AG20443 (cell line): ENCODE results near the gene GNAZ.

Source experiments
- DNase-seq: peaks from one replicate; pipeline ENCODE4 v3.0.0; 2012; ENCODE audit warnings: low spot score, mixed read lengths

GNAZ gene

DNA sequence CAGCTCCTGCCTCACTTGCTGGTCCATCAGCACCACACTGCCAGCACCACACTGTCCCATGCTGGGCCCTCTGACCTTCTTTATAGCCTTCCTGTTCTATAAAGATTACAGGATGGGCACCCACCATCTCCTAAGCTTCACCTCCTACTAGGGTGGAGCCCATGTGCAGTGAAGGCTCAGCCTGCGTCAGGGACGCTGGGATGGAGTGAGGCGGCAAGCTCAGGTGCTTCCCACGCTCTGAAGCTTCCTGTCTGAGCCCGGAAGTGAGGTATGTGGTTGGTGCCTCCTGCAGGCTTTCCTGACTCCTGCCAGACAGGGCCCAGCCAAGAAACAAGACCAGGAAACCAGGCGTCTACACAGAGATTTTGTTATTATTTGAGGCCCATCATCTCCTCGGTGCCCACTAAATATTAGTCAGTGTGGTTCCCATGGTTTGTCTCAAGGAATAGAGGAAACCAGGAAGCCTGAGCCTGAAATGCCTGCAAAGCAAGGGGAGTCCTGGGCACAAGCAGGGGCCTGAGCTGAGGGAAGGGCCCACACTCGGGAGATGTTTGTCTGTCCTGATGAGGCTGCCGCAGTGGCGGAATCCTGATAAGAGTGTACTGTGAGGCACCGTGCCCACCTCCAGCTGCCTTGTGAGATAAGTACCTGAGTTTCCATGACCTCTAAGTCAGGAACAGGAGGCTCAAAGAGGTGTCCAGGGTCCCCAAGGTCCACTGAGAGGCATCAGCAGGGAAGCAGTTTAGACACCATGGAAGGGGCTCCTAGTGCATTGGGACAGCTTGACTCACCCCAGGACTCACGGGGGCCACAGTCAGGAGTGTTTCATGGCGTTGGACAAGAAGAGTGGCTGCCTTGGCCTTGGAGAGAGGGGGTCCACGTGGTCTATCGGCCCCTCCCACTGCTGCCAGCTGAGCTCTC is 49.4 kb downstream of the GNAZ start:
- no peak for DNase-seq

DNA sequence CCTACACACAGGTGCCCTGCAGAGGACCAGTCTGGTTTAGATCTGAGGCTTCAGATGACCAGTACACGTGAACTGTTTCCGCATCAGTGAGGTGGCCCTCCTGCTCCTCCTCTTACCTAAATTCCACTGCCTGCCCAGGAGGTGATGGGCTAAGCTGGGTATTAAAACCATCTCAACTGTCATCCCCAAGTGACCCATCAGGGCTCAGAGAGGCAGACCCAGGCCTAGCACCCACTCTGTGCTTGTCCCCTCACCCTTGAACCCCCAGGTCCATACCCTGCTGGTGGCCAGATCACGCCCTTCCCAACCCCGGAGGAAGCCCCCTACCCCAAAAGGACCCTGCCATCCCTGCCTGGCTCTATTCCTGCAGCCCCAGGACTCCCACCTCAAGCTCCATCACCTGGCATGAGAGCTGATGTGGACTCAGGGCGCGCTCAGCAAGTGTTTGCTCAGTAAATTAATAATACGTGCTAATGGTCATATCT is 50.1 kb downstream of the GNAZ start:
- no peak for DNase-seq

DNA sequence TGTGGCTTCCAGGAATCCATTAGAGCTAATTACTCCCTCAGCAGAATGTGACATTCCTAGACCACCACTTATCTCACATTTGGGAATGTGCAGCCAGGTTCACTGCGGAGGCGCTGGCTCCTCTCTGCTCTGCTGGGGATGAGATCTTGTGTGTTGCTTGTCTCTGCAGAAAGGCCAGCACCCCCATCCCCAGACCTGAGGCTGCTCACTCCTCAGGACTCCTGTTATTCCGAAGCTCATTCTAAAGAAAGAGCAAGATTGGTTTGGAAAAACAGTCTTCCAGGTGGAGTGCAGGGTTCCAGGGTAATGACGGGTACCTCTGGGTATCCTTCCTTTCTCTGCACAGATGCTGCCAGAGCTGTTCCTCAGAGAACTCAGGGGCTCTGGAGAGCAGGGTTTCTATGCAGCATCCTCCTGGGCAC is 50.7 kb downstream of the GNAZ start:
- DNase-seq: no peak

DNA sequence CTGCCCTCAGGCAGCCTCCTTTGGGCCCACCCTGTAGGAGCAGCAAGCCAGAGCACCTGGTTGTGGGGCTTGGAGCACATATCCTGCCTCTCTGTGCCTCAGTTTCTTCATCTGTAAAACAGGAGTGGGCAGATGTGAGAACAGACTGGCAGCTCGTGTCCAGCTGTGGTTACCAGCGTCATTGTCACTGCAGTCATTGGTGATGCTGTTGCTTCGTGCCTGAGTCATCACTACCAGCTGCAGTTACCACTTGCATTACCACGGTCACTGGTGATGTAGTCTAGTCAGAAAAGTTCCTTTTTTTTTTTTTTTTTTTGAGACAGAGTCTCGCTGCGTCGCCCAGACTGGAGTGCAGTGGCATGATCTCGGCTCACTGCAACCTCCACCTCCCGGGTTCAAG is 51.1 kb downstream of the GNAZ start:
- DNase-seq: peak; percentile 63

DNA sequence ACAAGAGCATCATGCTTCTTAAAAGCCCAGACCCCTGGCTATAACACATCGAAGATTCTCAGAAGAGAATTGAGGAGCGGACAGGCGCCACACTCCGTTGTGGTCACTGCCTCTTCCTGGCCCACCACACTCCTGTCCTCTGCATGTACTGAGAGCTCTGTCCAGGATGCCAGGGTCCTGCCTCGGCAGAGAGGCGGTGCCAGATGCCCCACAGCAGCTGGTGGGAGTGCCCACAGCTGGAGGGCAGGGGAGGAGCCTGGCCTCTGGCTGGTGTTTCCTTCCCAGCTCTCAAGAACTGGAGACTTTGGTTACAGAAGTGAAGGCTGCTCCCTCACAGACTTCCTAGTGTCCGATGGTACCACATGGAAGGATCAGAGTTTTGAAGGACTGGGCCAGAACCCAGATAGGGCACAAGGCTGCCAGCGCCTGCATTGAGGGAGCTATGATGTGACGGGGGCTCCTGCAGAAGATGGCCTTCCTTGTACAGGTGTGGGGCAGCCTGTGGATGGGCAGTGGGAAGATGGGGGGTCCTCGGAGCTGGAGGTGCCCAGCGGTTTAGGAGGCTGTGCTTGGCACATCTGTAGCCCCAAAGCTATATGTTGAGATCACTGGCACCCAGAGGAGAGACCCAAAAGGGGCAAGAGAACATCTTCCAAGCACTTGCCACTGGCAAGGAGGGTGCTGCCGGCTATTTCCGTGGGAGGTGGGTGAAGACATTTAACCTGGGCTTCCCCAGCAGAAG is 52.1 kb downstream of the GNAZ start:
- no peak for DNase-seq

DNA sequence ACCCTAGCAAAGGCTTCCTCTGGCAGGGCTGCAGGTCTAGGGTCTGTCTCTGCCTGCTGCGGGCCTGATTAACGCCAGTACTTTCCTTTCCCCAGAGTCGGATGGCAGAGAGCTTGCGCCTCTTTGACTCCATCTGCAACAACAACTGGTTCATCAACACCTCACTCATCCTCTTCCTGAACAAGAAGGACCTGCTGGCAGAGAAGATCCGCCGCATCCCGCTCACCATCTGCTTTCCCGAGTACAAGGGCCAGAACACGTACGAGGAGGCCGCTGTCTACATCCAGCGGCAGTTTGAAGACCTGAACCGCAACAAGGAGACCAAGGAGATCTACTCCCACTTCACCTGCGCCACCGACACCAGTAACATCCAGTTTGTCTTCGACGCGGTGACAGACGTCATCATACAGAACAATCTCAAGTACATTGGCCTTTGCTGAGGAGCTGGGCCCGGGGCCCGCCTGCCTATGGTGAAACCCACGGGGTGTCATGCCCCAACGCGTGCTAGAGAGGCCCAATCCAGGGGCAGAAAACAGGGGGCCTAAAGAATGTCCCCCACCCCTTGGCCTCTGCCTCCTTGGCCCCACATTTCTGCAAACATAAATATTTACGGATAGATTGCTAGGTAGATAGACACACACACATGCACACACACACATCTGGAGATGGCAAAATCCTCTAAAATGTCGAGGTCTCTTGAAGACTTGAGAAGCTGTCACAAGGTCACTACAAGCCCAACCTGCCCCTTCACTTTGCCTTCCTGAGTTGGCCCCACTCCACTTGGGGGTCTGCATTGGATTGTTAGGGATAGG is 52.9 kb downstream of the GNAZ start:
- no peak for DNase-seq

DNA sequence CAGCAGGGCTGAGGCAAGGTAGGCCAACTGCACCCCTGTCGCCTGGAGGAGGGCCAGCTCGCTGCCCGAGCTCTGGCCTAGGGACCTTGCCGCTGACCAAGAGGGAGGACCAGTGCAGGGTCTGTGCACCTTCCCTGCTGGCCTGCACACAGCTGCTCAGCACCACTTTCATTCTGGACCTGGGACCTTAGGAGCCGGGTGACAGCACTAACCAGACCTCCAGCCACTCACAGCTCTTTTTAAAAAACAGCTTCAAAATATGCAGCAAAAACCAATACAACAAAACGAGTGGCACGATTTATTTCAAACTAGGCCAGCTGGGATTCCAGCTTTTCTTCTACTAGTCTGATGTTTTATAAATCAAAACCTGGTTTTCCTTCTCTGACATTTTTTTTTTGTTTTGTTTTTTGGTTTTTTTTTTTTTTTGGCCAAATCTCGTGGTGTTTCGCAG is 53.5 kb downstream of the GNAZ start:
- no peak for DNase-seq

DNA sequence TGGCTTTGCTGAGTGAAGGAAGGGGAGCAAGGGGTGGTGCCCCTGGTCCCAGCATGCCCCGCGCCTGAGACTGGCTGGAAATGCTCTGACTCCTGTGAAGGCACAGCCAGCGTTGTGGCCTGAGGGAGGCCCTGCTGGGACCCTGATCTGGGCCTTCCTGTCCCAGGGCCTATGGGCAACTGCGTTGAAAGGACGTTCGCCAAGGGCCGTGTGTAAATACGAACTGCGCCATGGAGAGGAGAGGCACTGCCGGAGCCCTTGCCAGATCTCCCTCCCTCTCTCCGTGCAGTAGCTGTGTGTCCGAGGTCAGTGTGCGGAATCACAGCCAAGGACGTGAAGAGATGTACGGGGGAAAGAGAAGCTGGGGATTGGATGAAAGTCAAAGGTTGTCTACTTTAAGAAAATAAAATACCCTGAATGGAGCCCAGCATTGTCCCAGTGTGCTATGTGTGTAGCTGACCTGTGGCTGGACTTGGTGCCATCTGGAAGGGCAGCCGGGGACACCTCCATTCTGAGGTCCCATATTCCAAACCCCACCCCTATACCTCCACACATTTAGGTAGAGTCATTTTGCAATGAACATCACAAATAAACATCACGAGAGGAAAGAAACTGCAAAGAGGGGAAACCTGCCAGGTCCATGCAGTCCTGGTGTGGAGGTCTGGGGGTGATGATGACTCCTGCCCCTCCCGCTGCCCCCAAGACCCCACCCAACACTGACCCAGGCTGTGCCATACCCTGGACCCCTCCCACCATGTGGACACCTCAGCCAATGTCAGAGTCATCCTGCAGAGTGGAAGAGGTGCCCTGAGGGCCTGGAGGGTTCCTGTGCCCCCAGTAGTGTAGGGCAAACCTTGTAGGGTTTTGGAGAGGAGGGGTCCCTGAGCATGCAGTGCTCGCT is 54.5 kb downstream of the GNAZ start:
- no peak for DNase-seq

DNA sequence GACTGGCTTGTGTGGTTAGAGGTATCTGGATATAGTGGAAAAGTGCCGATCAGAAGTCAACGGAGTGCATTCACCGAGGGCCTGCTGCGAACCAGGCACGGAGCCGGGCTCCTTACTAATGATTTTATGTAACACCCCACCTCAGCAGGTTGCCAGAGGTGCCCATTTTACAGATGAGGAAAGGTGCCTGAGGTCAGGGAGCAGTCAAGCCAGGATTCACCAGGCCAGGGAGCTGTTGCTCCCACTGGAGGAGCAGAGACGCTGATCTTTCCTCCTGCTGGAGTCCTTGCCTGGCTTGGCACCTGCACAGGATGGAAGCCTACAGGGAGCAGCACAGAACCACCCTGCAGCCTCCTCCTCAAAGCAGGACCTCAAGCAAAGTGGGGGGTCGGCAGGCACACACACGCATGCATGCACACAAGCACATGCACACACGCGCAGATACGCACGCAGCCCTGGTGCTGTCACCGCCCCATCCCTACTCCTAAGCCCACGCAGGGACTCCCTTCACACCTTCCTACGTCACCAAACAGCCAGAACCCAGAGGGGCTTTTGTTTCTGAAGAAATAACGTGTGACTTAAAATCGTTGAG is 55.3 kb downstream of the GNAZ start:
- no peak for DNase-seq

DNA sequence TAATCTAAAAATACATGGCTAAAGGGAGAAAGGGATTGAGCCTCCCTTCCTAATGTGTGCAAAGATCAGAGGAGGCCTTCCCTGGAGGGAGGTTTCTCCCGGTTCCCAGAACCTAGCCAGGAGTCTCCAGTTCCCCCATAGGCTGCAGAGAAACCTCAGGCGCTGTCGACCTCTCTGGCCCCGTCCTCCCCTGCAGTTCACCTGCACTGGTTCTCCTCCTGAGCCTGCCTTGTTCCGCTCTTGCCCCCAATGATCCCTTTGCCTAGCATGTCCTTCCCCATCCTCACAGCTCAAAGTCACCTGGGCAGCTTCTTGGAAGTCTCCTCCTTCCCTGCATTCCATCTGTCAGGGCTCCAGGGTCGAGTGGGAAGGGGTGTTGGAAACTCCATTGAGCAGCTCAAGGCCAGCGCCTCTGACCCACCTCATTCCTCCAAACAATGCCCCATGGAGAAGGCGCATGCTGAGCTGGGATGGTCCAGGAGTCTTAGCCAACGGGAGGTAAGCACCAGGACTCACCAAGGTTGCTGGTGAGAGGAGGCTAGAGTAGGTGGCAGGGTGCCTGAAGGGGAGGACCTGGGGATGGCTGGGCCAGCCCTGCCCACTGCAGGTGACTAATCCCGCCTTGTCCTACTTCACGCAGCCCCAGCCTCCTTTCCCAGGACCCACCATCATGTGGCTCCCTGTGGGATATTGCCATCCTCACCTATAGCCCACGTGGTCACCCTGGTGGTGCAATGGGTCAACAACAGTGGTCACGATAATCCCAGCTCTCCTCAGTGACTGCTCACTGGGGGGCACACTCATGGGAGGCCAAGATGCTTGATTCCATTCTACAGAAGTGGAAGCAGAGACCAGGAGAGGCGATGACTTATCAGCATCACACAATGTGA is 56.1 kb downstream of the GNAZ start:
- no peak for DNase-seq

DNA sequence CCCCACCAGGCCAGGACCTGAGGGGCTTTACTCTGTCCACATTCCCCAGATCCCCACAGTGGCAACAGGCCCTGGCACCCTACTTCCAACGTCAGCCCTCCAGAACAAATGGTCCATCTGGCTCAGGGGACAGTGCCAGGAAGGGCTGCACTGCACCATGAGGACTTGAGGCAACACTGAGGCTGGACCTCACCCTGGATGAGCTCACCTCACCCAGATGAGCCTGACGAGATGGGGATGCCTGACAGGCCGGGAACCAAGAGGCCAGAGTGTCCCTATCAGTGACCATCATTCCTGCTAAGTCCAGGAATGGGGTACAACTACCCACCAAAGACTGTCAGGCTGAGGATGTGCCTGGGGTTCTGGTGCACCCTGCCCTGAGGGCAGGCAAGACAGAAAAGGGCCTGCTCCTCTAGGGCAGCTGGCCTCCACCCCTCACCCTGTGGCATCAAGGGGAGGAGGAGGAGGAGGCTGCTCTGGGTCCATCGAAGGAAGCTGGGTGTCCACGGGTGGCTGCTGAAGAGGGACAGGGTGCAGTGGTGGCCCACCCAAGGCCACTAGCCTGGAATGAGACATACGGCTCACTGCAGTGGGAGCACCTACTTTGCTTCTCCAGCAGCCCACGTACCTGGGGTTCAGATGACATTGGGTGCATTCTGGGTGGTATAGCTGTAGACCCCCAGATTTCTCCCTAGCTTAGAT is 56.9 kb downstream of the GNAZ start:
- DNase-seq: no peak

DNA sequence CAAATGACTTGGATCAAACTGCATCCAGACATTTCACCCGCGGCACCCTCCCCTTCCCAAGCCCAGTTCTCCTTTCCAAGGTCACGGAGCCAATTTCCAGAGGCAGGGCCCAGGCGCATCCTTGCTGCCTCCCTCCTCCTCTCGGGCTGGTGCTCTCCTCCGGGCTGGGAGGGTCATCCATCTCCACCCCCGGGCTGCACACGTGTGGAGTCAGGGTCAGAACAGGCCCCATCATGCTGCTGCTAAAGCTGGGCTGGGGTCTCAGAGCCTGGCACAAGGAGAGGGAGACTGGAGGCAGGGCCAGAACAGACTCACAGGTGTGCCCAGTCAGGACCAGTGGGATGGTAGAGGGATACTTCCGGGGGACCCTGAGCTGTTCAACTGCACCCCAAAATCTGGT is 57.5 kb downstream of the GNAZ start:
- DNase-seq: no peak

DNA sequence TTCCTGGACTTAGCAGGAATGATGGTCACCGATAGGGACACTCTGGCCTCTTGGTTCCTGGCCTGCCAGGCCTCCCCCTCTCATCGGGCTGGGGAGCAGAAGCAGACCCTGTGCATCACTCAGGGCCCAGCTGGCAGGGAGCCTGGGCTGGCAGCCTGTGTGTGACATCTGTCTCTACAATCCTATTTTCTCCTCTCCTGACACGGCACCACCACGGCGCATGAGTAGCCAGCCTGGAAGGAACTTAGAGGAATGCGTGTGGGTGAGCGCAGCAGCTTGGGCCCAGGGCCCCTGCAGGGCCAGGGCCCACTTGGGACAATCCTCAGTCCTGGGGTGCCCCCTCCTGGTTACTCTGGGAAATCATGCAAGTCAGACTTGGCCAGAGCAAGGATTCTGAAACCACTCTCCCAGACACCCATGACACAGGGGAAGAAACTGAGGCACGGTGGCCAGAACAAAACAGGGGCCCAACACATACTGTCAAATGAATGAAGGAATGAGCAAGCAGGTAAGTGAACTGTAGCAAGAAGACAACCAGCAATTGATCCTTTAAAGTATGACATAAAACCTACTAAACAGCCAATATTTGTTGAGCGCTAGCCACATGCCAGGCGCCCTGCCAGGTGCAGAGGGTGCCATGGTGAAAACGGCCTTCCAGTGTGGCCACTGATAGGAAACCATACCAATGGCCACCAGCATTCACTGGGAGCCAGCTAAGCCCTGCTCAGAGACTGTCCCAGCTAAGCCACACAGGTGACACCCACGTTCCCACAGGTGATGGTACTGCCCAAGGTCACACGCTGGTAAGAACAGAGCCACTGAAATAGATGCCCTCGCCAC is 58.2 kb downstream of the GNAZ start:
- peak; percentile 92 for DNase-seq

DNA sequence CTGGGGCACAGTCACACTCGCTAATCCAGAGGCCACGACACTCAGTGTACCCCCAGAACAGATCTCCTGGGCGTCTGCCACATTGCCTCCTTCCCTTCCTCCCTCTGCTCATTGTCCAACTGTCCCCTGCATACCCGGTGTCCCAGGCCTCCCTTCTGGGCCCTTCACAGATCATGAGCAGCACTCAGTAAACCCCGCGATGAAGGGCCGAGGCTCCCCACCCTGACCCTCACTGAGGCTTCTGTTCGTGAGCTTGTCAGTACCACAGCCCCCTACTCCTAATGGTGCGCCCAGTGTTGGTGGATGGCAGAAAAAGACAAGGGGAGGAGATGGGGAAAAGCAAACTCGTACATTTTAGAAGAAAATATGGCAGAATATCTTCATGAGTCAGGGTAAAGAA is 58.8 kb downstream of the GNAZ start:
- DNase-seq: no peak

DNA sequence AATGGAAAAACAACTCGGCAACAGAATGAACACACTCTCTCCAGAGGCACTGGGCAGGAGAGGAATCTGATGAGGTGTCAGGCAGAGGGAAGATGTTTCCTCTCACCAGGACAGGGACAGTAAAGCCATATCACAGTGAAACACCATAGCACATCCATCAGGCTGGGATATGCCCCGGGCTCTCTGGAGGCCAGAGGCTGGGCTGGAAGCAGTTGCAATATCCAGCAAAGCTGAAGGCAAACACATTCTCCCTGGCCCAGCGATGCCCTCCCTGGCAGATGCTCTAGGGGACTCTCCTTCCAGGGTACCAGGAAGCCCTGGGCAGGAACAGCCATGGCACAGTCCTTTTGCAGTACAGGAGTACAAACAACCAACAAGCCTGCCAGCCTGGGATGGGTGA is 60.4 kb downstream of the GNAZ start:
- DNase-seq: no peak

DNA sequence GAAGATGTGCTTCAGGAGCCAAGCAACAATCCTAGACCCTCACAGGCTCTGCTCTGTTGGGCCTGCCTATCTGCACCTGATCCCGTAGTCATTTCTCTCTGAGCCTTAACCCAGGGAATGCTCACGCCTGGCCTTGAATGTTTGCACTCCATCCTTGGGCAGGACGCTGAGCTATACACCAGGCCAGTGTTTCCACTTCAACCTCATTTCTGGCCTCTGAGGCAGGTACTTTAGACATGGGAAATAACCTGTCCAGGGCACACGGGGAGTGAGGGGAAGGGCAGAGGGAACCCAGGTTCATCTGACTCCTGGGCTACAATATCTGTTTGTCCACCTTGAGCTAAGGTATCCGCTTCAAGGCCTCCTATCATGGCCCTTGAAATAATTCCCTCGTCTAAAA is 61.6 kb downstream of the GNAZ start:
- DNase-seq: no peak

DNA sequence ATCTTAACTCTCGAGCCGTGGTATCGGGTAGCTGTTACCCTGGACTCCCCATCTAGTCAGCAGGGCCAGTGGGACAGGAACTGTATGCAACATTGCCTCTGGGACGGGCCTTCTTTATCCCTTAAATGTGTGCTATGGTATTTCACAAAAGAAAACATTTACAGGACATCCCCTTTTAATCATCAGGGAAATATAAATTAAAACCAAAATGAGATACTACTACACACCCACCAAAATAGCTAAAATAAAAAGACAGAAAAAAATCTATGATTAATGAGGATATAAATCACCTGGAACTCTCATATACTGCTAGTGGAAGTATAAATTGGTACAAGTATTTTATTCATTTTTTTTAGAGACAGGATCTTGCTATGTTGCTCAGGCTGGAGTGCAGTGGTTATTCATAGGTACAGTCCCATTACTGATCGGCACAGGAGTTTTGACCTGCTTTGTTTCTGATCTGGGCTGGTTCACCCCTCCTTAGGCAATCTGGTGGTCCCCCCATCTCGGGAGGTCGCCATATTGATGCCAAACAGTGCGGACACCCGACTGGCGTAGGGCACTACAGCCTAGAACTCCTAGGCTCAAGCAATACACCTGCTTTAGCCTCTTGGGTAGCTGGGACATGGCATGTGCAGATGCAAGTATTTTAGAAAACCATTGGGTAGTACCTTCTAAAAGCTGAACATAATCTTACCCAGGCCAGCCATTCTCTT is 62.2 kb downstream of the GNAZ start:
- DNase-seq: no peak

DNA sequence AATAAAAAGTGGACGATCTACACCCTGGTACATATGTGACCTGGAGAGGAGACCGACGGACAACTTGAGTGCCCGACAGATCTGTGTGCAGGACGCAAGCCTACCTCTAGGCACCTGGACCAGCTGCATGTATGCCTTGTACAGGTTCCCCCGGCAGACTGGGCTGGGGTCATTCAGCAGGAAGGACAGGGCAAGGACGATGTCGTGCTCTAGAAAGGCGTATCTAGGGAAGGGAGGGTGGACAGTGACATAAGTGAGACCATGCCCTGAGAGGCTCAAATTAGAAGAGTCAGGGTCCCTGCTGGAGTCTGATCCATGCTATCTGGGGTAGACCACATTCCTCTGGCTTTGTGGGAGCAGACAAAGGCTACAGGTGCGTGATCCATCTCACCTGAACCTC is 63.6 kb downstream of the GNAZ start:
- no peak for DNase-seq
